K562 (cell line): ENCODE measurements around the gene DAPK3. TPM values are rescaled to one million over a fixed set of nuclear protein-coding genes. Genes with fewer than 3 reads are reported as not detected.

ENCODE experiments used
- ADNP ChIP-seq: fragments of 200-800 bp; sonication (Bioruptor generic); IDR thresholded peaks from 2 replicates; pipeline ENCODE4 v1.6.1; 2016; ENCODE audit warnings: missing genetic modification characterization, missing compliant biosample characterization
- CHAMP1 ChIP-seq: fragments of 450-650 bp; IDR thresholded peaks from 2 replicates; pipeline ENCODE4 v1.6.1; 2016; ENCODE audit warnings: mild to moderate bottlenecking
- CREM ChIP-seq: IDR thresholded peaks from 2 replicates; pipeline ENCODE4 v1.6.1; 2014; ENCODE audit warnings: antibody characterized with exemption, low read depth
- EP300 ChIP-seq: IDR thresholded peaks from 2 replicates; pipeline ENCODE4 v1.6.1; 2012; ENCODE audit warnings: low read length, improper control_type of control experiment
- HDAC1 ChIP-seq, 2 experiments: fragments of 450-650 bp; IDR thresholded peaks; 2 replicates each; pipeline ENCODE4 v1.6.1; 2016 to 2017; ENCODE audit warnings: inconsistent platforms in 1 of 2, mild to moderate bottlenecking in 1 of 2, moderate library complexity in 1 of 2
- KDM5B ChIP-seq: fragments of 200-600 bp; sonication (generic); IDR thresholded peaks from 2 replicates; pipeline ENCODE4 v1.6.1; 2012; ENCODE audit warnings: low read depth, mild to moderate bottlenecking, moderate library complexity, low read length, control low read depth, inconsistent platforms; ENCODE audit not compliant: insufficient replicate concordance
- KLF16 ChIP-seq: IDR thresholded peaks from 2 replicates; pipeline ENCODE4 v1.6.1; 2016; ENCODE audit warnings: antibody characterized with exemption
- MAFK ChIP-seq: IDR thresholded peaks from 2 replicates; pipeline ENCODE4 v1.6.1; 2011; ENCODE audit warnings: low read length, improper control_type of control experiment
- MXI1 ChIP-seq: IDR thresholded peaks from 2 replicates; pipeline ENCODE4 v1.6.1; 2011; ENCODE audit warnings: low read depth, mild to moderate bottlenecking, improper control_type of control experiment, low read length
- MYC ChIP-seq, 2 experiments: fragments of 250-450 bp in 1 of 2; sonication (Bioruptor Pico) in 1 of 2; IDR thresholded peaks; 2 replicates each; pipeline versions ENCODE4 v1.5.1 to v1.6.1; 2012 to 2021; ENCODE audit warnings: low read depth in 2 of 2, borderline replicate concordance in 1 of 2, improper control_type of control experiment in 1 of 2, low read length in 1 of 2, mild to moderate bottlenecking in 1 of 2, moderate library complexity in 1 of 2
- NCOA2 ChIP-seq, 2 experiments: fragments of 450-650 bp; IDR thresholded peaks; 2 replicates each; pipeline ENCODE4 v1.6.1; 2018; ENCODE audit warnings: mild to moderate bottlenecking in 2 of 2, moderate library complexity in 1 of 2; ENCODE audit not compliant: partially characterized antibody in 2 of 2
- NR1H2 ChIP-seq: sonication (generic); formaldehyde crosslinking; IDR thresholded peaks from 2 replicates; pipeline ENCODE4 v1.4.0; 2020; ENCODE audit warnings: mild to moderate bottlenecking, missing genetic modification reagents
- NR2F6 ChIP-seq: fragments of 450-650 bp; formaldehyde crosslinking; IDR thresholded peaks from 2 replicates; pipeline ENCODE4 v1.4.0; 2020; ENCODE audit warnings: mild to moderate bottlenecking
- TEAD1 ChIP-seq, 2 experiments: fragments of 450-650 bp in 1 of 2; sonication (generic) in 1 of 2; formaldehyde crosslinking; IDR thresholded peaks; 2 replicates each; pipeline versions ENCODE4 v1.4.0 to v1.8.0; 2020 to 2022; ENCODE audit warnings: mild to moderate bottlenecking in 2 of 2, missing genetic modification reagents in 1 of 2
- THRA ChIP-seq: fragments of 450-650 bp; IDR thresholded peaks from 2 replicates; pipeline ENCODE4 v1.6.1; 2017; ENCODE audit warnings: mild to moderate bottlenecking, moderate library complexity
- U2AF2 ChIP-seq: fragments of 200-400 bp; formaldehyde crosslinking; optimal IDR thresholded peaks from 2 replicates; pipeline ENCODE3; 2017; ENCODE audit warnings: low read depth, mild to moderate bottlenecking, low read length
- YY1 ChIP-seq, 3 experiments: IDR thresholded peaks; 2 replicates each; pipeline ENCODE4 v1.6.1; 2011; ENCODE audit warnings: low read length in 2 of 3, mild to moderate bottlenecking in 2 of 3, moderate library complexity in 2 of 3, borderline replicate concordance in 1 of 3, control low read depth in 1 of 3, low read depth in 1 of 3; ENCODE audit not compliant: insufficient read depth in 3 of 3, insufficient replicate concordance in 2 of 3, control insufficient read depth in 1 of 3, insufficient read length in 1 of 3; ENCODE audit errors: extremely low read depth in 1 of 3
- ZNF347 ChIP-seq: fragments of 450-650 bp; formaldehyde crosslinking; IDR thresholded peaks from 2 replicates; pipeline ENCODE4 v1.4.0; 2020; ENCODE audit warnings: low read depth, mild to moderate bottlenecking, moderate library complexity
- polyA plus RNA-seq, 8 experiments: library from polyadenylated mRNA; depleted of rRNA in 4 of 8; stranded (reverse) in 5 of 8; unstranded in 3 of 8; fragments of >200 nt; fragmentation: Nextera tagmentation in 2 of 8; fragmentation: Illumina TruSeq in 1 of 8; extraction: Ambion mirVana in 2 of 8; extraction: Trizol in 1 of 8; gene quantifications; 2 replicates each; pipeline versions ENCODE4 v1.2.1 to v1.2.3, GENCODE V29; 2011 to 2014; ENCODE audit warnings: inconsistent platforms in 1 of 8, missing spikeins in 1 of 8
- total RNA-seq, 7 experiments: library from RNA; depleted of rRNA in 6 of 7; stranded (reverse); fragments of >200 nt in 6 of 7; fragmentation: Illumina TruSeq in 2 of 7; extraction: Trizol in 2 of 7; gene quantifications; 2 replicates each; pipeline versions ENCODE4 v1.2.1 to v1.2.3, GENCODE V29; 2011 to 2021; ENCODE audit warnings: low replicate concordance in 1 of 7
- TF ChIP-seq, protein P1 (sequence below): sonication (generic); formaldehyde crosslinking; IDR thresholded peaks from 2 replicates; pipeline ENCODE4 v1.8.0; 2022; ENCODE audit warnings: missing genetic modification reagents, mild to moderate bottlenecking, moderate library complexity, borderline replicate concordance
- TF ChIP-seq, protein P2 (sequence below): fragments of 450-650 bp; IDR thresholded peaks from 2 replicates; pipeline ENCODE4 v1.6.1; 2014; ENCODE audit warnings: low read depth, mild to moderate bottlenecking, moderate library complexity, borderline replicate concordance

DAPK3 gene
- total and polyA plus RNA-seq, 9 of the 15 experiments (the other 6 are each of a cell fraction or from before 2014, with no cell fraction given): 0.14 to 63.4 (median 25.0) TPM

DNA sequence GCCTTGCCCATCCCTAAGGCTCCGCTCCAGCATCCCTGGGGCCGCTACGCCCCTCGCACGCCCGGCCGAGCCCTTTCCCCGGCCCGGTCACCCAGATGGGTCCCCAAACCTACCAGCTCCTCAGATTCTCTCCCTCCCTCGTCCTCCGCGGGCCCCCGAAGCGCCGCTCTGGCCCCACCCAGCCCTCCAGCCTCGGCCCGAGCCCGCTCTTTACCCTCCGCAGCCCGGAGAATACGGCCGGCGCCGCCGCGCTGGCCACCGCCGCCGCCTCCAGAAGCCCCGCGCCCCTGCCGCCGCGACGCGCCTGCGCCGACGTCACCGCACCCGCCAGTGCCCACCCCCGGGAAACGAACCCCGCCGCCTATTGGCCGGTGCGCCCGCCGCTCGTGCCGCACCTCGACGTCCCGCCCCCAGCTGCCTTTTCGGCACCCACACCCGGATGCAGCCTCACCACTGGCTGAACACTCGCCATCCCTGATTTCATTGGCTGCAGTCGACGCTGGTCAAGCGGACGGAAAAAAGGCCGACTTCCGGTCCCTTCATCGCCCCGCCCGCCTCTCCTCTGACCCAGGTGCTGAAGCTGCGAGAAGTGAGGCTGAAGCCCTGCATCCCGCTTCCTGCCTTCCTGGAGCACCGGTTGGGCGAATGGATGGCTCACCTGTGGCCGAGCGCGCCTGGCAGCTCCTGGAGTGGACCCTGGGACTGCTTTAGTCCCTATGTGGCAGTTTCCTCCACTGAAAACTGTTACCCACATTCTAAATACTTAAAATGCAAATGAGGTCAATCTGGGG is at the start of gene DAPK3 (continued):
- TF ChIP-seq KLF16 (no peak), NCOA2 (IDR thresholded peaks at IDR 0.05; ENCODE audit: partially characterized antibody in 2 of 2) (no peak), YY1 (IDR thresholded peaks at IDR 0.05; ENCODE audit: borderline replicate concordance in 1 of 3, control insufficient read depth in 1 of 3, extremely low read depth in 1 of 3, insufficient read depth in 3 of 3, insufficient read length in 1 of 3, insufficient replicate concordance in 2 of 3, low read depth in 1 of 3, low read length in 2 of 3) (no peak), NR2F6 (CRISPR knock-in tag) (0 out of 2 replicates have a peak, but pooled peaks have one; percentile 42), U2AF2 (no peak), CHAMP1 (no peak), EP300 (no peak), CREM (peak; percentile 95), NR1H2 (CRISPR knock-in tag) (no peak), THRA (no peak), ADNP (tag) (no peak), MXI1 (no peak), MAFK (no peak), HDAC1 (IDR thresholded peaks at IDR 0.05) (peak in 1 of 2 experiments; percentile 58; a peak in 2 of 4 replicates), KDM5B (peak; percentile 48), ZNF347 (CRISPR knock-in tag) (no peak), TEAD1 (CRISPR knock-in tag; IDR thresholded peaks at IDR 0.05) (0 out of 4 replicates have a peak, but pooled peaks of 1 of the 2 experiments have one; percentile 26), MYC (IDR thresholded peaks at IDR 0.05; ENCODE audit: low read depth, low read length) (peak; percentile 21; the same call in 1 of the 2 replicates), MYC (CRISPR knock-in tag; IDR thresholded peaks at IDR 0.05; ENCODE audit: borderline replicate concordance, low read depth) (no peak)
- TF ChIP-seq, protein P1, sequence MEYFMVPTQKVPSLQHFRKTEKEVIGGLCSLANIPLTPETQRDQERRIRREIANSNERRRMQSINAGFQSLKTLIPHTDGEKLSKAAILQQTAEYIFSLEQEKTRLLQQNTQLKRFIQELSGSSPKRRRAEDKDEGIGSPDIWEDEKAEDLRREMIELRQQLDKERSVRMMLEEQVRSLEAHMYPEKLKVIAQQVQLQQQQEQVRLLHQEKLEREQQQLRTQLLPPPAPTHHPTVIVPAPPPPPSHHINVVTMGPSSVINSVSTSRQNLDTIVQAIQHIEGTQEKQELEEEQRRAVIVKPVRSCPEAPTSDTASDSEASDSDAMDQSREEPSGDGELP: peak; percentile 79
- TF ChIP-seq, protein P2, sequence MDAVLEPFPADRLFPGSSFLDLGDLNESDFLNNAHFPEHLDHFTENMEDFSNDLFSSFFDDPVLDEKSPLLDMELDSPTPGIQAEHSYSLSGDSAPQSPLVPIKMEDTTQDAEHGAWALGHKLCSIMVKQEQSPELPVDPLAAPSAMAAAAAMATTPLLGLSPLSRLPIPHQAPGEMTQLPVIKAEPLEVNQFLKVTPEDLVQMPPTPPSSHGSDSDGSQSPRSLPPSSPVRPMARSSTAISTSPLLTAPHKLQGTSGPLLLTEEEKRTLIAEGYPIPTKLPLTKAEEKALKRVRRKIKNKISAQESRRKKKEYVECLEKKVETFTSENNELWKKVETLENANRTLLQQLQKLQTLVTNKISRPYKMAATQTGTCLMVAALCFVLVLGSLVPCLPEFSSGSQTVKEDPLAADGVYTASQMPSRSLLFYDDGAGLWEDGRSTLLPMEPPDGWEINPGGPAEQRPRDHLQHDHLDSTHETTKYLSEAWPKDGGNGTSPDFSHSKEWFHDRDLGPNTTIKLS: peak; percentile 35; the same call in 1 of the 2 replicates
